HepG2 (cell line): ENCODE data around the gene LRPPRC. TPM values are rescaled to one million over a fixed set of nuclear protein-coding genes. Genes with fewer than 3 reads are reported as not detected.

Experiments used
- ATAC-seq: fragments of 200-7000 bp; cut with Tn5 transposase; 3 replicates; pipeline ENCODE4 v1.9.1; 2020; ENCODE audit warnings: mild to moderate bottlenecking, moderate library complexity
- BruUV-seq: library from RNA; stranded (reverse); fragments of 400-500 nt; replicated peaks from 2 replicates; lab custom pipeline; 2021; lab: Mats Ljungman, UMichigan
- CTCF ChIA-PET: fragments of 300-600 bp; formaldehyde crosslinking; extraction: SDS; loops from one replicate; lab custom pipeline; 2021; ENCODE audit warnings: low total read pairs, inconsistent platforms, low intra/inter-chr PET ratio; lab: Yijun Ruan, JAX
- POLR2A ChIA-PET: fragments of 350-600 bp; sonication (Branson Sonifier 250); formaldehyde crosslinking; loops from one replicate; lab custom pipeline; 2020; ENCODE audit warnings: antibody characterized with exemption, inconsistent platforms; lab: Yijun Ruan, JAX
- DNase-seq: peaks from one replicate; pipeline ENCODE4 v3.0.0-alpha.2; 2015; ENCODE audit warnings: low spot score
- FAIRE-seq: peaks from 3 replicates; lab custom pipeline; 2011; peaks lifted over from hg19 to GRCh38; lab: Jason Lieb, UNC
- H2AFZ ChIP-seq: one replicate; pipeline ENCODE4 v1.6.1; 2011; ENCODE audit warnings: low read length, inconsistent platforms
- H3K27ac ChIP-seq: fragments of 300-600 bp; 3 replicates; pipeline ENCODE4 v1.8.0; 2011; ENCODE audit warnings: mixed run types, mild to moderate bottlenecking, mixed read lengths, low read length, inconsistent platforms; ENCODE audit not compliant: insufficient read depth; ENCODE audit errors: extremely low read length
- H3K27me3 ChIP-seq, 2 experiments: fragments of 200-600 bp in 1 of 2; 2 replicates in 1 of 2; 3 replicates in 1 of 2; pipeline versions ENCODE4 v1.6.0 to v1.8.0; 2011; ENCODE audit warnings: low read length in 2 of 2, mild to moderate bottlenecking in 2 of 2, moderate library complexity in 2 of 2, inconsistent platforms in 1 of 2; ENCODE audit not compliant: insufficient read depth in 2 of 2, control insufficient read depth in 1 of 2
- H3K36me3 ChIP-seq, 2 experiments: fragments of 200-600 bp in 1 of 2; replicated peaks in 1 of 2; 2 replicates in 1 of 2; 3 replicates in 1 of 2; pipeline versions ENCODE4 v1.5.1 to v1.8.0; 2011; ENCODE audit warnings: low read length in 2 of 2, inconsistent platforms in 1 of 2; ENCODE audit not compliant: insufficient read depth in 2 of 2, control insufficient read depth in 1 of 2
- H3K4me1 ChIP-seq: 2 replicates; pipeline ENCODE4 v1.5.1; 2012; ENCODE audit warnings: low read length, inconsistent platforms; ENCODE audit not compliant: insufficient read depth
- H3K4me2 ChIP-seq: 2 replicates; pipeline ENCODE4 v1.6.0; 2011; ENCODE audit warnings: low read depth, low read length, inconsistent platforms
- H3K4me3 ChIP-seq, 3 experiments: fragments of 200-600 bp in 1 of 3; sonication (generic), shearing (Covaris generic) in 1 of 3; replicated peaks in 1 of 3; 2 replicates each; pipeline ENCODE4 v1.5.1; 2011 to 2016; ENCODE audit warnings: low read length in 3 of 3, inconsistent platforms in 2 of 3, low read depth in 2 of 3, mild to moderate bottlenecking in 2 of 3, control low read depth in 1 of 3, mixed read lengths in 1 of 3; ENCODE audit not compliant: insufficient read depth in 1 of 3
- H3K79me2 ChIP-seq: one replicate; pipeline ENCODE4 v1.6.1; 2011; ENCODE audit warnings: low read length, inconsistent platforms; ENCODE audit not compliant: insufficient read depth
- H3K9ac ChIP-seq: 2 replicates; pipeline ENCODE4 v1.6.0; 2011; ENCODE audit warnings: mild to moderate bottlenecking, low read depth, low read length, inconsistent platforms; ENCODE audit not compliant: insufficient read depth
- H3K9me3 ChIP-seq: 2 replicates; pipeline ENCODE4 v1.5.1; 2012; ENCODE audit warnings: mild to moderate bottlenecking, low read length
- H4K20me1 ChIP-seq: 2 replicates; pipeline ENCODE4 v1.6.0; 2011; ENCODE audit warnings: inconsistent platforms, mild to moderate bottlenecking, low read length, moderate library complexity; ENCODE audit not compliant: insufficient read depth
- ASH2L ChIP-seq: fragments of 300-600, 200-600 bp; sonication (generic); IDR thresholded peaks from 2 replicates; pipeline ENCODE4 v1.7.0; 2017; ENCODE audit warnings: low read depth, mild to moderate bottlenecking, moderate library complexity, mixed read lengths, low read length; ENCODE audit not compliant: insufficient read length
- ATF7 ChIP-seq, 2 experiments: fragments of 450-650 bp in 1 of 2; sonication (generic) in 1 of 2; formaldehyde crosslinking in 1 of 2; IDR thresholded peaks; 2 replicates each; pipeline versions ENCODE4 v1.4.0 to v1.6.1; 2016 to 2020; ENCODE audit warnings: antibody characterized with exemption in 1 of 2, mild to moderate bottlenecking in 1 of 2, missing genetic modification reagents in 1 of 2
- CREB1 ChIP-seq, 2 experiments: fragments of 450-650 bp in 1 of 2; IDR thresholded peaks; 2 replicates each; pipeline ENCODE4 v1.6.1; 2016 to 2017; ENCODE audit warnings: control low read depth in 1 of 2, mild to moderate bottlenecking in 1 of 2, missing compliant biosample characterization in 1 of 2, missing genetic modification characterization in 1 of 2
- GPN1 ChIP-seq: sonication (generic); formaldehyde crosslinking; IDR thresholded peaks from 2 replicates; pipeline ENCODE4 v1.5.1; 2020; ENCODE audit warnings: missing genetic modification reagents, borderline replicate concordance
- MAFF ChIP-seq: IDR thresholded peaks from 2 replicates; pipeline ENCODE4 v1.6.1; 2011; ENCODE audit warnings: low read depth, low read length, improper control_type of control experiment
- MAFK ChIP-seq, 2 experiments: IDR thresholded peaks in 1 of 2; conservative IDR thresholded peaks in 1 of 2; 2 replicates each; pipeline ENCODE4 v1.6.1; 2011; ENCODE audit warnings: improper control_type of control experiment in 2 of 2, low read length in 2 of 2
- ZBTB7B ChIP-seq: sonication (generic); formaldehyde crosslinking; IDR thresholded peaks from 2 replicates; pipeline ENCODE4 v1.4.0; 2020; ENCODE audit warnings: missing genetic modification reagents
- ZFP62 ChIP-seq: sonication (generic); formaldehyde crosslinking; IDR thresholded peaks from 2 replicates; pipeline ENCODE4 v1.4.0; 2020; ENCODE audit warnings: missing genetic modification reagents
- ZNF160 ChIP-seq: sonication (generic); formaldehyde crosslinking; IDR thresholded peaks from 2 replicates; pipeline ENCODE4 v1.8.0; 2022; ENCODE audit warnings: mild to moderate bottlenecking, inconsistent platforms, missing genetic modification reagents
- ZNF484 ChIP-seq: sonication (generic); formaldehyde crosslinking; IDR thresholded peaks from 2 replicates; pipeline ENCODE4 v1.5.1; 2020; ENCODE audit warnings: mild to moderate bottlenecking, low read depth, missing genetic modification reagents, borderline replicate concordance
- ZNF576 ChIP-seq: sonication (generic); formaldehyde crosslinking; IDR thresholded peaks from 2 replicates; pipeline ENCODE4 v1.4.0; 2020; ENCODE audit warnings: mild to moderate bottlenecking, missing genetic modification reagents
- in situ Hi-C: cut with HindIII; loops from 2 replicates; pipeline ENCODE4 v1.10.0; 2017; ENCODE audit warnings: low pct_unique_long_range_greater_than_20kb; ENCODE audit not compliant: extremely low pct_ligation_motif_present
- intact Hi-C: fragments of 100-400 bp; cut with micrococcal nuclease; formaldehyde crosslinking; loops from one replicate; pipeline ENCODE4 v1.10.0; 2022; ENCODE audit not compliant: unreplicated experiment
- polyA plus RNA-seq, 8 experiments: library from polyadenylated mRNA; depleted of rRNA in 3 of 8; stranded (reverse) in 7 of 8; unstranded in 1 of 8; fragments of >200 nt; fragmentation: Illumina TruSeq in 4 of 8; extraction: Trizol in 4 of 8; gene quantifications; 2 replicates each; pipeline versions ENCODE4 v1.2.1 to v1.2.3, GENCODE V29; 2011 to 2016; ENCODE audit warnings: low read depth in 4 of 8, missing spikeins in 1 of 8, mixed read lengths in 1 of 8; ENCODE audit not compliant: insufficient read depth in 1 of 8
- total RNA-seq, 5 experiments: library from RNA; depleted of rRNA; stranded (reverse); fragments of >200 nt; fragmentation: Illumina TruSeq; extraction: Trizol; gene quantifications; 2 replicates each; pipeline ENCODE4 v1.2.3, GENCODE V29; 2016; ENCODE audit warnings: low read depth in 1 of 5

Gene LRPPRC
- total and polyA plus RNA-seq, 2 of the 13 experiments (the other 11 are each of a cell fraction or from before 2014, with no cell fraction given) = 117 to 167 TPM

GRCh38 chr2:43977677-43978375 lies 18.0 kb downstream of the LRPPRC start:
- ATAC-seq (peak; percentile 20; the same call in 2 of the 3 replicates), DNase-seq (no peak), FAIRE-seq (no peak)
- no peaks in the 10 kb centered on the region for H3K27me3 ChIP-seq
- no TSS peak for BruUV-seq
- POLR2A ChIA-PET = no interaction called here
- H4K20me1 ChIP-seq = no peaks in the 10 kb centered on the region; the same call in 1 of the 2 replicates
- H3K79me2 ChIP-seq = peaks cover 2% of the 10 kb centered on the region
- TF ChIP-seq ZNF576 (CRISPR knock-in tag) (no peak), ZFP62 (CRISPR knock-in tag) (no peak), GPN1 (CRISPR knock-in tag) (no peak), ZBTB7B (no peak), ATF7 (IDR thresholded peaks at IDR 0.05) (peak; percentile 52; the same call in 1 of the 2 replicates), ATF7 (CRISPR knock-in tag; IDR thresholded peaks at IDR 0.05) (no peak), ASH2L (no peak), ZNF484 (CRISPR knock-in tag) (no peak)
- CTCF ChIA-PET = no interaction called here
- intact Hi-C loops = no loop called here
- H3K27ac ChIP-seq = no peak overlapping the region
- no peaks in the 10 kb centered on the region for H3K9me3 ChIP-seq
- H3K4me1 ChIP-seq = no peaks in the 10 kb centered on the region
- peaks cover 19 to 92% of the 10 kb centered on the region in 2 experiments for H3K36me3 ChIP-seq
- no peak overlapping the region for H3K9ac ChIP-seq
- in situ Hi-C loops = loop anchor here (5.0 kb wide), 1 partner anchor 46 kb away; no protein-coding TSS in a partner anchor
- H3K4me2 ChIP-seq = no peak overlapping the region
- no peak overlapping the region for H3K4me3 ChIP-seq
- no peak overlapping the region for H2AFZ ChIP-seq

- Histone ChIP-seq H4K20me1 (no peaks in the 10 kb centered on the region), H3K4me2 (no peak overlapping the region), H2AFZ (no peak overlapping the region), H3K9ac (no peak overlapping the region), H3K79me2 (no peaks in the 10 kb centered on the region), H3K27ac (no peak overlapping the region), H3K36me3 (peaks cover 13 to 89% of the 10 kb centered on the region in 2 experiments), H3K27me3 (no peaks in the 10 kb centered on the region), H3K4me3 (no peak overlapping the region), H3K4me1 (peaks cover 7% of the 10 kb centered on the region; the same call in 1 of the 2 replicates), H3K9me3 (no peaks in the 10 kb centered on the region)
- CTCF ChIA-PET = no interaction called here
- TF ChIP-seq MAFF = peak; percentile 65
- TF ChIP-seq CREB1 (IDR thresholded peaks at IDR 0.05) = no peak
- TF ChIP-seq CREB1 (CRISPR knock-in tag; IDR thresholded peaks at IDR 0.05) = no peak
- no peak for TF ChIP-seq ZNF160 (CRISPR knock-in tag)
- TF ChIP-seq MAFK (conservative IDR thresholded peaks at IDR 0.05 in 1 of 2, IDR thresholded peaks at IDR 0.05 in 1 of 2; ENCODE audit: low read length in 2 of 2) = peak; percentile 48 to 77
- no peak for DNase-seq
- no peak for FAIRE-seq
- intact Hi-C loops = no loop called here
- POLR2A ChIA-PET = no interaction called here
- in situ Hi-C loops = no loop called here
- BruUV-seq = no TSS peak
- no peak for ATAC-seq
Measured at GRCh38 chr2:43960921-43961320, 34.9 kb downstream of the LRPPRC start.
